ELR (cell line): ENCODE data around the gene RGS13.
"Not testable (repeated sequence)": the region's sequence is repeated elsewhere in the genome, so short reads cannot be mapped to it uniquely, and the experiment has no call there.

Experiments used
- DNase-seq: peaks from one replicate; pipeline ENCODE4 v3.0.0-alpha.2; 2015; ENCODE audit warnings: low read depth

The RGS13 gene

GRCh38 chr1:192675716-192676115, 39.8 kb downstream of the RGS13 start:
- DNase-seq = no peak

- no peak for DNase-seq
These were observed 42.2 kb downstream of the RGS13 start for GRCh38 chr1:192678099-192678498.

- no peak for DNase-seq
These were observed 46.4 kb downstream of the RGS13 start for GRCh38 chr1:192682335-192682734.

- DNase-seq = not testable (repeated sequence)
These were observed 47.1 kb downstream of the RGS13 start for GRCh38 chr1:192683081-192683480.

GRCh38 chr1:192689459-192689858, 53.5 kb downstream of the RGS13 start:
- no peak for DNase-seq

GRCh38 chr1:192691041-192691440, 55.1 kb downstream of the RGS13 start:
- DNase-seq = no peak

GRCh38 chr1:192696082-192696481, 60.1 kb downstream of the RGS13 start:
- DNase-seq = no peak

- no peak for DNase-seq
These were observed 61.8 kb downstream of the RGS13 start for GRCh38 chr1:192697771-192698170.

GRCh38 chr1:192698731-192699130, 62.8 kb downstream of the RGS13 start:
- DNase-seq = no peak

- DNase-seq = peak; percentile 81
These were observed 64.9 kb downstream of the RGS13 start for GRCh38 chr1:192700834-192701271.

- peak; percentile 88 for DNase-seq
These were observed 66.4 kb downstream of the RGS13 start for GRCh38 chr1:192702212-192702902.

GRCh38 chr1:192703283-192704206, 67.6 kb downstream of the RGS13 start:
- no peak for DNase-seq

GRCh38 chr1:192705510-192705909, 69.6 kb downstream of the RGS13 start:
- DNase-seq = no peak

- peak; percentile 10 for DNase-seq
These were observed 71.0 kb downstream of the RGS13 start for GRCh38 chr1:192706936-192707335.

GRCh38 chr1:192707978-192708547, 72.1 kb downstream of the RGS13 start:
- no peak for DNase-seq

GRCh38 chr1:192709544-192709943, 73.6 kb downstream of the RGS13 start:
- DNase-seq = peak; percentile 8
